Mesendoderm (in vitro differentiated cells): ENCODE results near the gene SFN.

Source experiments
- DNase-seq: peaks from one replicate; pipeline ENCODE4 v3.0.0; 2013
- H2AK5ac ChIP-seq: 2 replicates; pipeline ENCODE4 v1.6.1; 2013; ENCODE audit warnings: low read length, inconsistent platforms
- H2BK120ac ChIP-seq: 2 replicates; pipeline ENCODE4 v1.6.1; 2013; ENCODE audit warnings: low read depth, mild to moderate bottlenecking, low read length, moderate library complexity, mixed read lengths
- H2BK15ac ChIP-seq: replicated peaks from 2 replicates; pipeline ENCODE4 v1.6.1; 2013; ENCODE audit warnings: low read depth, mild to moderate bottlenecking, moderate library complexity
- H2BK5ac ChIP-seq: 2 replicates; pipeline ENCODE4 v1.6.1; 2013; ENCODE audit warnings: low read length, inconsistent platforms
- H3K18ac ChIP-seq: 2 replicates; pipeline ENCODE4 v1.6.1; 2013; ENCODE audit warnings: mild to moderate bottlenecking, low read length, mixed read lengths
- H3K23ac ChIP-seq: one replicate; pipeline ENCODE4 v1.6.1; 2013; ENCODE audit warnings: low read length
- H3K27ac ChIP-seq: 2 replicates; pipeline ENCODE4 v1.5.1; 2013; ENCODE audit warnings: low read depth, mild to moderate bottlenecking, inconsistent platforms, low read length, moderate library complexity
- H3K27me3 ChIP-seq: 2 replicates; pipeline ENCODE4 v1.6.1; 2013; ENCODE audit warnings: low read length, control low read depth, mild to moderate bottlenecking, inconsistent platforms; ENCODE audit not compliant: insufficient read depth, poor library complexity
- H3K36me3 ChIP-seq: 2 replicates; pipeline ENCODE4 v1.6.1; 2013; ENCODE audit warnings: low read length, inconsistent platforms; ENCODE audit not compliant: control insufficient read depth, insufficient read depth
- H3K4ac ChIP-seq: one replicate; pipeline ENCODE4 v1.6.1; 2013; ENCODE audit warnings: low read depth, mild to moderate bottlenecking, low read length, moderate library complexity
- H3K4me1 ChIP-seq: 2 replicates; pipeline ENCODE4 v1.6.1; 2013; ENCODE audit warnings: low read depth, low read length, inconsistent platforms; ENCODE audit not compliant: control insufficient read depth
- H3K4me2 ChIP-seq: 2 replicates; pipeline ENCODE4 v1.6.1; 2013; ENCODE audit warnings: low read length
- H3K4me3 ChIP-seq: 2 replicates; pipeline ENCODE4 v1.5.1; 2013; ENCODE audit warnings: mild to moderate bottlenecking, low read length
- H3K56ac ChIP-seq: one replicate; pipeline ENCODE4 v1.6.1; 2013; ENCODE audit warnings: low read length
- H3K79me1 ChIP-seq: 2 replicates; pipeline ENCODE4 v1.6.1; 2013; ENCODE audit warnings: low read length, inconsistent platforms
- H3K79me2 ChIP-seq: 2 replicates; pipeline ENCODE4 v1.6.1; 2013; ENCODE audit warnings: mild to moderate bottlenecking, low read length; ENCODE audit not compliant: control insufficient read depth, insufficient read depth
- H3K9ac ChIP-seq: 2 replicates; pipeline ENCODE4 v1.6.1; 2013; ENCODE audit warnings: low read length, inconsistent platforms
- H4K5ac ChIP-seq: one replicate; pipeline ENCODE4 v1.6.1; 2013; ENCODE audit warnings: low read length
- H4K8ac ChIP-seq: one replicate; pipeline ENCODE4 v1.6.1; 2013; ENCODE audit warnings: low read depth, mild to moderate bottlenecking, control low read depth, low read length, moderate library complexity
- WGBS: extraction: QIAGEN DNeasy Blood & Tissue Kit; methylation state at CpG from one replicate; pipeline ENCODE4 v1.1.7; 2013; ENCODE audit warnings: low lambda C conversion rate, missing lambda C conversion rate; ENCODE audit not compliant: insufficient coverage; ENCODE audit errors: extremely low coverage; 5-methylcytosine and 5-hydroxymethylcytosine counted together

The SFN gene

GRCh38 chr1:26853156-26853555, 9.8 kb upstream of the SFN start:
- no peak overlapping the region for H4K8ac ChIP-seq
- H3K27ac ChIP-seq = no peak overlapping the region
- no peak overlapping the region for H2AK5ac ChIP-seq
- no peaks in the 10 kb centered on the region for H3K27me3 ChIP-seq
- no peak overlapping the region for H4K5ac ChIP-seq
- no peak overlapping the region for H3K4ac ChIP-seq
- H3K9ac ChIP-seq = no peak overlapping the region
- H3K36me3 ChIP-seq = peaks cover 18% of the 10 kb centered on the region
- H3K4me1 ChIP-seq = peaks cover 3% of the 10 kb centered on the region
- no peak overlapping the region for H3K4me2 ChIP-seq
- no peak overlapping the region for H3K18ac ChIP-seq
- no peak overlapping the region for H2BK15ac ChIP-seq
- DNase-seq = peak; percentile 85
- no CpG with 5 or more reads among the region's 3 CpGs for WGBS
- no peak overlapping the region for H2BK5ac ChIP-seq
- no peak overlapping the region for H3K4me3 ChIP-seq
- no peaks in the 10 kb centered on the region for H3K79me2 ChIP-seq
- no peak overlapping the region for H2BK120ac ChIP-seq
- no peak overlapping the region for H3K56ac ChIP-seq
- H3K23ac ChIP-seq = no peak overlapping the region
- no peaks in the 10 kb centered on the region for H3K79me1 ChIP-seq

GRCh38 chr1:26853600-26853999, 9.3 kb upstream of the SFN start:
- no peak for DNase-seq
- H3K56ac ChIP-seq = no peak overlapping the region
- H2AK5ac ChIP-seq = no peak overlapping the region
- H3K18ac ChIP-seq = no peak overlapping the region
- H3K4me1 ChIP-seq = peaks cover 3% of the 10 kb centered on the region
- no peaks in the 10 kb centered on the region for H3K79me1 ChIP-seq
- no peak overlapping the region for H2BK5ac ChIP-seq
- no peak overlapping the region for H3K4me2 ChIP-seq
- no peak overlapping the region for H3K4ac ChIP-seq
- no peak overlapping the region for H3K27ac ChIP-seq
- no peaks in the 10 kb centered on the region for H3K27me3 ChIP-seq
- no peak overlapping the region for H3K4me3 ChIP-seq
- H4K8ac ChIP-seq = no peak overlapping the region
- H3K36me3 ChIP-seq = peaks cover 16% of the 10 kb centered on the region
- H2BK15ac ChIP-seq = no peak overlapping the region
- H2BK120ac ChIP-seq = no peak overlapping the region
- no peak overlapping the region for H4K5ac ChIP-seq
- no peak overlapping the region for H3K23ac ChIP-seq
- WGBS = no CpG with 5 or more reads among the region's 10 CpGs
- H3K79me2 ChIP-seq = no peaks in the 10 kb centered on the region
- no peak overlapping the region for H3K9ac ChIP-seq

- no peak overlapping the region for H3K18ac ChIP-seq
- no peak overlapping the region for H3K4me3 ChIP-seq
- no peaks in the 10 kb centered on the region for H3K79me2 ChIP-seq
- no peak overlapping the region for H2BK120ac ChIP-seq
- no peak overlapping the region for H2BK15ac ChIP-seq
- H3K4me2 ChIP-seq = no peak overlapping the region
- H3K4me1 ChIP-seq = peaks cover 3% of the 10 kb centered on the region
- H3K79me1 ChIP-seq = no peaks in the 10 kb centered on the region
- no peak overlapping the region for H3K23ac ChIP-seq
- no peak for DNase-seq
- H4K5ac ChIP-seq = no peak overlapping the region
- no peak overlapping the region for H2BK5ac ChIP-seq
- no peak overlapping the region for H4K8ac ChIP-seq
- H3K27me3 ChIP-seq = no peaks in the 10 kb centered on the region
- peaks cover 12% of the 10 kb centered on the region for H3K36me3 ChIP-seq
- no CpG with 5 or more reads among the region's 5 CpGs for WGBS
- H3K4ac ChIP-seq = no peak overlapping the region
- H2AK5ac ChIP-seq = no peak overlapping the region
- H3K56ac ChIP-seq = no peak overlapping the region
- no peak overlapping the region for H3K9ac ChIP-seq
- H3K27ac ChIP-seq = no peak overlapping the region
Measured at GRCh38 chr1:26854906-26855305, 8.0 kb upstream of the SFN start.

- no peak overlapping the region for H3K4ac ChIP-seq
- H2BK120ac ChIP-seq = no peak overlapping the region
- peaks cover 3% of the 10 kb centered on the region for H3K4me1 ChIP-seq
- peaks cover 7% of the 10 kb centered on the region for H3K36me3 ChIP-seq
- no peak for DNase-seq
- H3K79me1 ChIP-seq = no peaks in the 10 kb centered on the region
- H3K56ac ChIP-seq = no peak overlapping the region
- H3K79me2 ChIP-seq = no peaks in the 10 kb centered on the region
- H2BK5ac ChIP-seq = no peak overlapping the region
- H3K4me2 ChIP-seq = no peak overlapping the region
- no peak overlapping the region for H4K8ac ChIP-seq
- H2AK5ac ChIP-seq = no peak overlapping the region
- H4K5ac ChIP-seq = no peak overlapping the region
- H2BK15ac ChIP-seq = no peak overlapping the region
- no peak overlapping the region for H3K27ac ChIP-seq
- H3K18ac ChIP-seq = no peak overlapping the region
- no CpG with 5 or more reads among the region's 4 CpGs for WGBS
- peak overlapping the region; percentile 16 for H3K23ac ChIP-seq
- H3K4me3 ChIP-seq = no peak overlapping the region
- H3K27me3 ChIP-seq = no peaks in the 10 kb centered on the region
- no peak overlapping the region for H3K9ac ChIP-seq
Measured at GRCh38 chr1:26855636-26856035, 7.3 kb upstream of the SFN start.

GRCh38 chr1:26856181-26856580, 6.8 kb upstream of the SFN start:
- DNase-seq = no peak
- Histone ChIP-seq H4K8ac (no peak overlapping the region), H2BK120ac (no peak overlapping the region), H2AK5ac (no peak overlapping the region), H3K79me2 (no peaks in the 10 kb centered on the region), H4K5ac (no peak overlapping the region), H3K9ac (no peak overlapping the region), H3K56ac (no peak overlapping the region), H3K23ac (peak overlapping the region; percentile 16), H3K4me1 (peaks cover 3% of the 10 kb centered on the region), H2BK5ac (no peak overlapping the region), H3K27me3 (no peaks in the 10 kb centered on the region), H3K36me3 (peaks cover 5% of the 10 kb centered on the region), H3K4me3 (no peak overlapping the region), H3K4me2 (no peak overlapping the region), H2BK15ac (no peak overlapping the region), H3K79me1 (no peaks in the 10 kb centered on the region), H3K18ac (no peak overlapping the region), H3K27ac (no peak overlapping the region), H3K4ac (no peak overlapping the region)
- WGBS = no CpG with 5 or more reads among the region's 11 CpGs

GRCh38 chr1:26856604-26857469, 6.1 kb upstream of the SFN start:
- Histone ChIP-seq H3K4me2 (no peak overlapping the region), H3K9ac (no peak overlapping the region), H4K8ac (no peak overlapping the region), H2BK15ac (no peak overlapping the region), H3K4me1 (peaks cover 3% of the 10 kb centered on the region), H2BK5ac (no peak overlapping the region), H3K79me1 (no peaks in the 10 kb centered on the region), H4K5ac (no peak overlapping the region), H3K18ac (no peak overlapping the region), H3K79me2 (no peaks in the 10 kb centered on the region), H2AK5ac (no peak overlapping the region), H3K27ac (peak overlapping the region; percentile 22), H3K23ac (no peak overlapping the region), H3K56ac (no peak overlapping the region), H3K36me3 (peaks cover 1% of the 10 kb centered on the region), H3K4ac (no peak overlapping the region), H3K27me3 (no peaks in the 10 kb centered on the region), H3K4me3 (no peak overlapping the region), H2BK120ac (no peak overlapping the region)
- whole genome bisulfite sequencing = no CpG with 5 or more reads among the region's 21 CpGs
- DNase-seq = peak; percentile 68
